Measurements from ENCODE around the gene ZNF532.

The ZNF532 gene

GRCh38 chr18:58937887-58938267, 73.2 kb downstream of the ZNF532 start:
- no peaks in the 10 kb centered on the region for H3K36me3 ChIP-seq (ENCODE audit: insufficient read depth, low read length)
- H3K9me3 ChIP-seq (ENCODE audit: insufficient read depth, low read depth, low read length) = no peaks in the 10 kb centered on the region
- H2AFZ ChIP-seq (ENCODE audit: low read length) = no peak overlapping the region
- H3K9ac ChIP-seq (ENCODE audit: low read depth, low read length, poor library complexity, severe bottlenecking) = no peak overlapping the region
- H3K4me1 ChIP-seq (ENCODE audit: insufficient read depth, low read length, poor library complexity, severe bottlenecking) = no peaks in the 10 kb centered on the region
- H3K79me2 ChIP-seq (ENCODE audit: insufficient read depth, low read length) = no peaks in the 10 kb centered on the region
- H3K4me2 ChIP-seq (ENCODE audit: low read depth, low read length, poor library complexity, severe bottlenecking) = no peak overlapping the region
- TF ChIP-seq CTCF (conservative IDR thresholded peaks at IDR 0.05; ENCODE audit: low read length) (no peak), EZH2phosphoT487 (IDR thresholded peaks at IDR 0.05; ENCODE audit: borderline replicate concordance) (no peak)
- H3K9me2 ChIP-seq (replicated peaks; ENCODE audit: low read depth, low read length) = no peaks in the 10 kb centered on the region
- no peaks in the 10 kb centered on the region for H3F3A ChIP-seq (ENCODE audit: low read depth)
- no peaks in the 10 kb centered on the region for H3K27me3 ChIP-seq (ENCODE audit: insufficient read depth, low read length, poor library complexity, severe bottlenecking)
- no peak overlapping the region for H3K4me3 ChIP-seq (ENCODE audit: low read length, poor library complexity, severe bottlenecking)
- no peaks in the 10 kb centered on the region for H4K20me1 ChIP-seq (ENCODE audit: insufficient read depth, low read length, poor library complexity, severe bottlenecking)

GRCh38 chr18:58941426-58942099, 76.9 kb downstream of the ZNF532 start:
- Histone ChIP-seq H3K9me2 (replicated peaks; ENCODE audit: low read depth, low read length) (no peaks in the 10 kb centered on the region), H3K79me2 (ENCODE audit: insufficient read depth, low read length) (no peaks in the 10 kb centered on the region), H3K9me3 (ENCODE audit: insufficient read depth, low read depth, low read length) (no peaks in the 10 kb centered on the region), H4K20me1 (ENCODE audit: insufficient read depth, low read length, poor library complexity, severe bottlenecking) (no peaks in the 10 kb centered on the region), H3K4me3 (ENCODE audit: low read length, poor library complexity, severe bottlenecking) (no peak overlapping the region), H3F3A (ENCODE audit: low read depth) (no peaks in the 10 kb centered on the region), H3K27me3 (ENCODE audit: insufficient read depth, low read length, poor library complexity, severe bottlenecking) (no peaks in the 10 kb centered on the region), H2AFZ (ENCODE audit: low read length) (no peak overlapping the region), H3K36me3 (ENCODE audit: insufficient read depth, low read length) (no peaks in the 10 kb centered on the region), H3K4me1 (ENCODE audit: insufficient read depth, low read length, poor library complexity, severe bottlenecking) (no peaks in the 10 kb centered on the region), H3K9ac (ENCODE audit: low read depth, low read length, poor library complexity, severe bottlenecking) (no peak overlapping the region), H3K4me2 (ENCODE audit: low read depth, low read length, poor library complexity, severe bottlenecking) (no peak overlapping the region)
- TF ChIP-seq CTCF (conservative IDR thresholded peaks at IDR 0.05; ENCODE audit: low read length) (no peak), EZH2phosphoT487 (IDR thresholded peaks at IDR 0.05; ENCODE audit: borderline replicate concordance) (no peak)

- Histone ChIP-seq H3K27me3 (ENCODE audit: insufficient read depth, low read length, poor library complexity, severe bottlenecking) (no peaks in the 10 kb centered on the region), H3K9ac (ENCODE audit: low read depth, low read length, poor library complexity, severe bottlenecking) (no peak overlapping the region), H2AFZ (ENCODE audit: low read length) (no peak overlapping the region), H3K36me3 (ENCODE audit: insufficient read depth, low read length) (no peaks in the 10 kb centered on the region), H3K79me2 (ENCODE audit: insufficient read depth, low read length) (no peaks in the 10 kb centered on the region), H3K4me3 (ENCODE audit: low read length, poor library complexity, severe bottlenecking) (no peak overlapping the region), H3K4me2 (ENCODE audit: low read depth, low read length, poor library complexity, severe bottlenecking) (no peak overlapping the region), H4K20me1 (ENCODE audit: insufficient read depth, low read length, poor library complexity, severe bottlenecking) (no peaks in the 10 kb centered on the region), H3K4me1 (ENCODE audit: insufficient read depth, low read length, poor library complexity, severe bottlenecking) (no peaks in the 10 kb centered on the region), H3F3A (ENCODE audit: low read depth) (no peaks in the 10 kb centered on the region), H3K9me3 (ENCODE audit: insufficient read depth, low read depth, low read length) (no peaks in the 10 kb centered on the region), H3K9me2 (replicated peaks; ENCODE audit: low read depth, low read length) (no peaks in the 10 kb centered on the region)
- no peak for TF ChIP-seq CTCF (conservative IDR thresholded peaks at IDR 0.05; ENCODE audit: low read length)
- TF ChIP-seq EZH2phosphoT487 (IDR thresholded peaks at IDR 0.05; ENCODE audit: borderline replicate concordance) = no peak
Observed at GRCh38 chr18:58943896-58944295, 79.2 kb downstream of the ZNF532 start.
